HG03432 (cell line): Measurements from ENCODE around the gene ARMH2.

Source experiments
- ATAC-seq: cut with Tn5 transposase; IDR thresholded peaks from one replicate; pipeline ENCODE4 v1.9.1; 2021; ENCODE audit warnings: mild to moderate bottlenecking, moderate library complexity; ENCODE audit not compliant: unreplicated experiment

Gene ARMH2

DNA sequence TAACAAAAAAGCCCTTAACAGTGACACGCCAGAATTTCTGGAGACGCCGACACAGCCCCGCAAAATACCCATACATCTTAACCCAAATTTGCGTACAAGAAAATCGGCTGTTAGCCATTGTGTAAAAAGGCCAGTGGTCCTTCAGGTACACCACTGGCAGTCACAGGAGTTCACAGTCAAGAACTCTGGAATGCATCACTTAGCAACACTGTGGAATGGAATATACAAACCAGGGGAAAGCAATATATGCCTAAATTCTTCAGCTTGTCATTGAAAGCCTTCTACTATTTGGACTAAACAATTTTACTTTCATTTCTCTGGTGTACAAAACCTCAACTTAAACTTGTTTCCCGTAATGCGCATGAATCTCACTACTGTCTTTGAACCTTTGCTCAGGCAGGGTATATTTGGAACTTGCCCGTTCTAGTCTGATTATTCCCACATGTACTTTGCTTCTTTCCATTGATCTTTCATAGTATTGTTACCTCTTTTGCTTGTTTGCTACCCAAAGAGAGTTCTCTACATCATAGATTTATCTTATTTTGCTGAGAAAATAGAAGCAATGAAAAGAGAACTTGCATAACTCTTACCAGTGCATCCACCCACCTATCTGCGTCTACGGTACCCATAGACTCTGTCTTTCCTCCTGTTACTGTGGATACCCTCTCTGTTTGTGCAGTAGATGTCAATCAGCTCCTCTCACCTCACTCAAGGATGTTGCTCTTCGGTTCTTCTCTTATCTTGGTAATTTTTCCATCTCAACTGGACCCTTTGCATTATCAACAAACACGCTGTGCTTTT is at the start of gene ARMH2:
Gene ARMH2 (minus strand): TSS at position 178 of the 801 bp plus-strand sequence. CDS start 60 bp downstream, at position 118.
- ATAC-seq, result no peak

DNA sequence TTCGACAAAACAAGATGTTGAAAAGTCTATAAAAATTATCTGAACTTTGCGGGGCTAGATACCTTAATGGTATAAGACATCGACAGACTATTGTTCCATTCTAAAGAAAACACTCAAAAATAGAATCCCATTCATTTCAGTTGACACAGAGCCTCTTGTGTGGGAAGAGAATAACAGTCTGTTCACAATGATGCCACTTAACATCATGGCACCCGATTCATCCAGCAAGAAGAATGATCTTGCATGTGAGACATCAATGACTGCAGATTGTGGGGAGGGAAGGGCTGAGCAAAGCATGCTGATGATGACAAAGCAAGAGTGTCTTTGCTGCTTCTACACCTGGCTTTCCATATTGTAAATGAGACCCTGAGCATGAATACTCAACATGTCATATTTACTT is 49.7 kb upstream of the ARMH2 start:
- no peak for ATAC-seq

DNA sequence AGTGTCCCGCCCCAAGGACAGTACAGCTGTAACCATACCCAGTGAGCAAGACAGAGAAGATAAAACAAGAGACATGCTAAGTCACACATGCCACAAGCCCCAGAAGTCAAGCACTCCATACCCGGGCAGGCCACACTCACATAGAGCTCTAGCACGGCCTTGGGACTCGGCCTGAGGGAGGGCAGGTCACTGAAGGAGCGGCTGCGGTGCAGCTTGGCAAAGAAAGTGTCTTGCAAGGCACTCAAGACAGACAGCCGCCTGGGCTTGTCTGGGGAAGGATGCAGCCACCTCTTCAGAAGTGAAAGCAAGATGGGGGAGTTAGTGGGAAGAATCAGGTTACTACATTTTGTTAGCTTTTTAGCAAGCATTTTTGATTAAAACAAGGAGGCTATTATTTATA is 48.7 kb upstream of the ARMH2 start:
- ATAC-seq, result no peak

DNA sequence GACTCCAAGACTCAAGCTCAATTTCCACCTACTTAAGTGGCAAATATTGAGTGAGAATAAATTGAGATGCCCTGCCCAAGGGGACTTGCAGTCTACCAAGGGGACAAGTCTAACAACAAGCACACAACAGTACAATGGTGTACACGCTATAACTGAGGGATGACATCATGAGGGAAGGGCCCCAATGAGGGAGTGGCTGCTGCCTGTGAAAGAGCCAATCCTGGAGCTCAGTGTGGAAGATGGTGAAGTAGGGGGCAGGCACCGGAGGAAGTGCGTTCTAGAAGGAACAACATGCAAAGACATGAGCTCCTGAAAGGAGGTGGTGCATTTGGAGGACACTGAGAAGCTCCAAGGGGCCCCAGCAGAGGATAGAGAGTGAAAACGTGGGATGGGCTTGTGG is 46.9 kb upstream of the ARMH2 start:
- no peak for ATAC-seq

DNA sequence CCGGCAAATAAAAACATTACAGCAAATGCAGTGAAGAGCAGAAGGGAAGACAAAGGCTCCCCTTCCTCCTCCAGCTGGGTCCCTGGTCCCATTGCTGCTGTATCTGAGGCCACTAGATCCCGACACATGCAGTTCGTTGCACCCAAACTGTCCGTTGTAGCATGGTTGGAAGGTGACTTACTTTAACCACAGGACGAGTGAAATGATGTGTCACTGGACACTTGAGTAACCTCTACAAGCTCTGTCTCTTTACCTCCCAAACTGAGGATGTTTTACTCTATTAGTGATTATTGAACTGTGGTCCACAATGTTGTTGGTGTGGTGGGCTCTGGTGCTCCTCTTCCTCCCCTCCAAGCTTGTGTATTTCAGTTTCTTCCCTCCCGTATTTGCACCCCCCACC is 46.2 kb upstream of the ARMH2 start:
- no peak for ATAC-seq

DNA sequence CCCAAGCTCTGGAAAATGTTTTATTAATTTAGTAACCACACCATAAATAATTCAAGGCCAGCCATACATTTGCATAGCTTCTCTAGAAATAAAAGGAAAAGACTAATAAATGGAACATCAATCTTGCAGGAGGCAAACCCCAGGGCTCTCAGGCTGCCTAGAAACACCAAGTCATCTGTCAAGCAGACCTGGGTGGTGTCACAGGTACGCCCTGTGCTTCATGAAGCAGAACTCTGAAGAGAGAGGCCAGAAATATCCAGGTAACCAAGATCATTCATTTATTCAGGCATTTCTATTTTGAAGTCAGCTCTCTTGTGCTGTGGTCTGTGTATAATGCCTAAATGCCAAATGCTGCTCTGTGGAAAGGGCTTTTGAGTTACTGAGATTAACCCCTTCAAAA is 45.3 kb upstream of the ARMH2 start:
- no peak for ATAC-seq

DNA sequence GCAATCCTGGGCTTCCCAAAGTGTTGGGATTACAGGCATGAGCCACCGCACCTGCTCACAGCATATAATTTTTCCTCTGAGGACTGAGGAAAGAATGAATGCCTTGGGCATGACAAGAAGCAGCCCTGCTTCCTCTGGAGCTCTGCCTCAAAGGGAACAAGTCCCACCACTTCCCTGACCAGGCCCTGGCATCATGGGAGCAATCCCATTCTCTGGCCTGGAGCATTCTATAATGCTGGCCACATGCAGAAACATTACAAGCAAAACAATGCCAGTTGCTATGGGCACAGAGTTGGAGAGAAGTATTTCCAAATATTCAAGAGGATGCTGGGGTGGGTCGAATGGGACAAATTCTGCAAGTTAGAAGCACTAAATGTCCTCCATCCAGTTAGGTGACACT is 41.5 kb upstream of the ARMH2 start:
- ATAC-seq, result no peak

DNA sequence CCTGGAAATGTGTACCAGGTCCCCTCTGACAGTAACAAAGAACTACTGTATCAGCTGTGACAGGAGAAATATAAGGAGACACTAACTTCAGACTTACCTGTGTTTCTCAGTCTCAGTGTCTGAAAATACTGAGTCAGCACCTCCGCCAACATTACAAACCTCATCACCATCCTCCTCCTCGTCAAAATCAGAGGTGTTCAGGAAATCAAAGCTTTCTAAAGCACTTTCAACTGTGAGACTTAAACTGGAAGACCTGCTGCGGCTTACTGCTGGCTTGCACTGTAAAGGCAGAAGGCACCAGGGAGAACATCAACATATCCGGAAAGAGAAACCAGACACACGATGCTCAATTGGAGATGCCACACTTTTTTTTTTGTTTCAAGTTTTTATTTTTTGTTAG is 40.3 kb upstream of the ARMH2 start:
- ATAC-seq, result no peak

DNA sequence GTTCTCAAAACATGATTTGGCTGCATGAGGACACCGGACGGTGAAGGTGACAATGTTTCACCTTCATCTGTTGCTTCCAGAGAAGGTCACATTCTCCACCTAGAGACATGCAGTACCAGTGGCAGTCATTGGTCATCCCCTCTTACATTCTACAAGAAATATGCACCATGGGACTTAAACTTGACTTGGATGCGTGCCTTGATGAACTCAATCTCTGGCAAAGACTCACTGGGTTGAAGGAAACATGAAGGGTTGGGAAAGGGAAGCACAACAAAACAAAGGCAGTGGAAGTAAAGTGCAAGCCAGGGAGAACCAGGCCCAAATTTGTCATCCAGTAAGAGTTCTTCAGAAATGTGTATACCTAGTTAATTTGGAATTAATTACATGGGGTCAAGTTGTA is 39.4 kb upstream of the ARMH2 start:
- ATAC-seq, result no peak

DNA sequence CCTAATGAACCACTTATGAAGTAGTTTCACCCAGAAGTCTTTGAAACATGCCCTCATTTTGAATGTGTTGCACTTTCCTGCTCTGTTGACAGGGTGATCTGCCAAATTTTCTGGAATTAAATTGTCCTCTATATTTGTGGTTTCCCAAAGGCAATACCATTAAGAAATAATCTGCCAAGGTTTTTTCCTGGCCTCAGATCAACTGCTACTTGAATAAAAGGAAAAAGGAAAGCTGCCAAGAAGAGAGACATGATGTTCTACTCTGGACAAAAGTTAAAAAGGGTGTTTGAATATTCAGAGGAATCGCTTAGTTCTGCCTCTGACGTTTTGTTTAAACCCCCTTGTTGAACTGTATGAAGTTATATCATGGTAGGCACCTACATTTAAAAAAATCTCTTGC is 37.4 kb upstream of the ARMH2 start:
- ATAC-seq, result no peak

DNA sequence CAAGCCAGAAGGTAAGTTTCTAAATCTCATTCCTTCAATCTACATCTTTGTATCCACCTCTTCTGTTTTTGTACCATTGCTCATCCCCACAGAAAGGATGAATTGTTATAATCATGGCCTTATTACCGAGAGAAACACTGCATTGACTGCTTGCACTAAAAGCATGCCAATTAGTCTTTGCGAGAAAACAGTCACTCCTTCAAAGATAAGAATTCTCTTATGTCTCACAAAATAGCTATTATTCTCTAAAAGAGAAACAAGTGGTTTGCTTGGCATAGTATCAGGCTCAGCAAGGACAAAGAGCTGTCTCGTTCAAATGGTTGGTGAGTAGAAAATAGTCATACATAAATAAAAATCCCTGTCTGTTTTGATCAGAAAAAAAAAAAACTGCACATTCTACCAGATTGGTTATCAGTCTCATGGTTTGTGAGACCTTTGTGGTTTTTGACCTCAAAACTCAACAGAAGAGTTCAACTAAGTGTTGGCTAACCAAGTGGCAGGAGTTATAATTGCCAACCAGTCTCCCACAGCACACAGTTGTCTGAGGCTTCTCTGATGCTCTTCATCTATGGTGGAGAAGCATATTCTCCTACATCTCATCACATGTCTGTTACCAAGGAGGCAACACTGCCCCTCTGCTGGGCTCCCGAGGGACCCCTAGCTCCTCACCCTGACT is 35.1 kb upstream of the ARMH2 start:
- no peak for ATAC-seq

DNA sequence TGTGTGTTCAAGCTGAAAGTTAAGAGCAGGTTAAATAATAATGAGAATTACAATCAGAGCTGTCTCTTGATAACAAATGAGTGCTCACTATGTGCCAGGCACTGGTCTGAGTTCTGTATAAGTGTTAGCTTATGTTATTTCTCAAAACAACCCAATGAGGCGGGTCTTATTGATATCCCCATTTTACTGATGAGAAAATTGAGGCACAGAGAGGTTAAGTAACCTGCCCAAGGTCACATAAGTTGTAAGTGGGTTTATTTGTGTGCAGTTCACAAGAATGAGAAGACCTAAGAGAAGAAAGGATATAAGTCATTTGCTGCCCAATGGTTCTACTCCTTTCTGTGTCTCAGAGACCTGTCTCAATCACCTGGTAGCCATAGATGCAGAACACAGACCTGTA is 34.1 kb upstream of the ARMH2 start:
- ATAC-seq, result no peak

DNA sequence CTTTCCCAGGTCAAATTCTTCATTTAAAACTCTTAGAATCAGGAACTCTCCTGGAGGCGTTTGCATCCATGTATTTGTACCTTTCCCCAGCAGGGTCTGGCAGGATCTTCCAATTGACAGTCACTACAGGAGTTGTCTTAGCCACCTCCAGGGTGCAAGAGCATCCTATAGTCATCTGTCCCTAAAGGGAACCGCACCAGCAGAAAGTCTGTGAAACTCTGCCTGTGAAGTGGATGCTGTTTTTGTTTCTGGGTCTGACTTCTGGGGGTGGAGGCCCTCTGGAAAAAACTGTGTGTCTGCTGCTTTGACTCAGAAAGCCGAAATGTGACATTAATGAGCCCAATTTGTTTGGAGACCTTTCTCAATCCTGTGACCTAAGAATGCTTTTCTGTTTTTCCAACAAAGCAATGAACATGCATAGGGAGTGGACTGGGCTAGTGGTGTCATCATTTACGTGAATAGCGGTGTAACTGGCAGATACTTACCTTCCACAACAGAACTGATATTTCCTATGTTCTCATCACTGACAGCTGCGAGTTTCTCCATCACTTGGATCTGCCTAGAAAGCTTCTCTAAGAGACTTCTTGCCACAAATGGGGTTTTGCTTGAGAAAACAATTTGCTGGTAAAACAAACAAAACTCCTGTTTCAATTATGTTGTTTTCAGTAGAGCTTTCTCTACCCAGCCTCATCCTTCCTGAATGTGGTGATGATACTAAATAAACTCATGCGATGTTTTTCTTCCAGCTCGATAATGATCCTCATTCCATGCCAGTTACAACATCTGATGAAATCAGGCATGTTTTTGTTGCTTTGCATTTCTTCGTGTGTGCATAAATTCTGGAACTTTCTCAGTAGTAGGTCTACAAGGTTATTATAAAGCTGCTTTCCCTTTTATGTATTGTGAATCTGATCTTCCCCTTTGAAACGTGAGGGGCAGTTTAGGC is 33.3 kb upstream of the ARMH2 start:
- ATAC-seq, result no peak

DNA sequence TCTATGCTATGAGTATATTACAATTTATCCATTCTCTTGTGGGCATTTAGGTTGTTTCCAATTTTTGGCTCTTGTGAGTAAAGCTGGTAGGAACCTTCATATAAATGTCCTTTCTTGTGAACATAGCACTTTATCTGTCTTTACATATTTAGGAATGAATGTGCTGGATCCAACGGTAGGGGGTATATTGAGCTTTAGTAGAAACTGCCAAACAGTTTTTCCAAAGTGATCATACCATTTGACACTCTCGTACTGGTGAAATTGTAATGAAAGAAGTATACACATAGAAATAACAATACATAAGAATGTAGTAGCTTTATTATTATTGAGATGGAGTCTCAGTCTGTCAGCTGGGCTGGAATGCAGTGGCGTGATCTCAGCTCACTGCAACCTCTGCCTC is 30.9 kb upstream of the ARMH2 start:
- no peak for ATAC-seq

DNA sequence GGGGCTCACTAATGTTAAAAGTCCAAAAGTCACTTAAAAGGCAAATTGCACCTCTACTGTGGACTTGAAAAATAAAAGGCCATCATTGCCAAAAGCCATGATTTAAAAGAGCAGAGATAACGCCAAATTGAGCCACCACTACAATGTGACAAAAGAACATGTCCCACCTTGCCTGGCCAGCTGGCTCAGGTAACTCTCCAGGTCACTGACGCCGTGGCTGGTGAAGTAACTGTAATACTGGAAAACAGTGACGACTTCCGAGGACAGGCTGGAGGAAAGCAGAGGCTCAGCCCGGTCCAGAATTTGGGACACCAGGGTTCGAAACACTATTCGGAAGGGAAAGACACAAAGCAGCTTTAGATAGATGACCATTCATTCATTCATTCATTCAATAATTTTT is 29.3 kb upstream of the ARMH2 start:
- no peak for ATAC-seq

DNA sequence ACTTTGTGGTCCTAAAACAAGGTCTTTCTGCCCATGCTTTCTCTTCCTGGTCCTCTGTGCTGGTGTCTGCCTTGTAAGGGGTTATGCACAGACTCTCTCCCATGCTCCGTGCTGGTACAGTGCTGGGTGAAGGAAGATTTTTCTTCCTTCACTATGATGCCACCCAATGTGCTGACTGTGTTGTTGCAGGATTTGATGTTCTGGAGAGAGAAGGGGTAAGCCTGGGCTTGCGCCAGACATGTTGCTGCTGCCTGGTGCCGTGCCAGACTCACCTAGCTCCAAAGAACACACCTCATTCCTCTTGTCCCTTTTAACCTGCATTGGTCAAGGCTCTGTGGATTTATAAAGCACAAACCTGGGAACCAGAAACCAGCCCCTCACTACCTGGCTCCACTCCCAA is 28.4 kb upstream of the ARMH2 start:
- no peak for ATAC-seq

DNA sequence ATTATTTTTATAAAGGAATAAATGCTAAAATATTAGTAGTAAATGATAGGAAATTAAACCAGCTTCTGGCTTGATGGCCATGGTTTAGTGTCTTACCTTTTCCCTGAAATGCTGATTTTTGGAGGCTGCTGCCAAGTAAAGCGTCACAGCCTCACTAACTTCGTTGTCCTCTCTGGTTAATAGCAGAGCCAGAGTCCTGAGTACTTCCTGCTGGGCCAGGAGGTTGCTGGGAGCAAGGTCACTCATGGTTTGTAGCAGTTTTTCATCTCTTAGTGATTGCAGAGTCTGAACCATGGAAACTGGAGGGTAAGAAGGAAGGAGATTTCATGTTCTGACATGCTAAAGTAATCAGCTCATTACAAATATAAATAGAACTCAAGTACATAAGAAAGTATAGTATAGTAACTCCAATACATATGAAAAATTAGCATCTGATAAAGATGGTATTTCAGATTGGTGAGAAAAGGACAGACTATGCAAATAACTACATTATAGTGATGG is 26.5 kb upstream of the ARMH2 start:
- ATAC-seq, result no peak

DNA sequence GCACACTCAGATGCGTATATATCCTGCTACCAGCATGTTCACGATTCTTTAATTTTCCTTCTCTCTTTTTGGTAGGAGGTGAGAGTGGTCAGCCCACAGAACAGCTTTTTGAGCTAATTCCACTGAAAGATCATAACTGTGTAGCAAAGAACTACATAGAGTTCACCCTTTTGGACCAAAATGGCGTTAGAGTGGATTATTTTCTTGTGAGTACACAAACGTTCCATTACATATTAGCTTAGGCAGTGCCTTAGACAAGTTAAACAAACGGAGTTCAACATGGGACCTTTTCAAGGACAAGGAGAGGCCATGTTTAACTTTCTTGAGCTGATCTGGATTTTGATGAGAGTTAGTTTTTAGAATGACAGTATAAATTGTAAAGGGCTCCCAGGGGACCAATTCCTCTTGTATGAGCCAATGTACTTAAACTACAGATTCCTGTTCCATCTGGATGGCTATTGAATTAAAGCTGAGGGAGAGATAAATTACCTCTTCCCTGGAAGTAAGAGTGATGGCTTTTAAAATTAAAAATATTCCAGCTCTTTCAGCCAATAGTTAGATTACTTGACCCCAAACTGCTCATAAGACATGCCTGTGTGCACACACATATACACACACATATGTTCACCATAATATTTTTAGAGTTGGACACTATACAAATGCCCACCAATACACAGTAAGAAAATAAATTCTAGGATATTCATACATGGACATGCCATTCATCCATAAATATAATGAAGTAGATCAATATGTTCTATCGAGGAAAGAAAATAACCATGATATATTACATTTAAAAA is 25.6 kb upstream of the ARMH2 start:
- no peak for ATAC-seq

DNA sequence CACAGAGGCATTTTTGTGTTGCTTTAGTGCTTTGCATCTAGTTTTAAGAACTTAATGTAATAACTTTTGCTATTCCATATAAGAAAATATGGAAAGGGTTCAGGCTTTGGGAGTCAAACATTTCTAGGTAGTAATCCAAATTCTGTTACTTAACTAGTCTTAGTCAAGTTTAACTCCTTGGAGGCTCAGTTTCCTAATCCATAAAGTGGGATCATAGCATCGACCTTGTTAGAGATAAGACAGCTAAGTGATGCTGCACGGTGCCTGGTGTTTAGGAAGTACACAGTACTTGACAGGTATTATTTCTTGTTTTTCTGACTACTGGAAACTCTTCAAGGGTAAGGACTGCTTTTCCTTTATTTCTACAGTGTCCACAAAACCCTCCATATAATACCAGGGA is 24.5 kb upstream of the ARMH2 start:
- no peak for ATAC-seq

DNA sequence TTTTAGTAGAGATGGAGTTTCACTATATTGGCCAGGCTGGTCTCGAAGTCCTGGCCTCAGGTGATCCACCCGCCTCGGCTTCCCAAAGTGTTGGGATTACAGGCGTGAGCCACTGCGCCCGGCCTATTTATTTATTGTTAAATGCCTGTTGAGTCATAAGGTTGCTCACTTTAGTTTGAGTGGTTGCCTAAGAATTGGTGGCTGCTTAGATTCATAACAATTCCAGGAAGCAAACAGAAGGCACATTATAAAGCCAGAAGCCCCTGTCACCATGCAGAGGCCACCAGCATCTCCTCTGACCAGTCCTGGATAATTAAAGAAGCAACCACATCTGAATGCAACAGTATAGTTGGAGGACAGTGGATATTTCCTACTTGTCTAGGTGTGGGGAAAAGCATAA is 24.0 kb upstream of the ARMH2 start:
- no peak for ATAC-seq
